ENCODE measurements around the gene FOXO3.

GRCh38 chr6:108671175-108671574 lies 110.5 kb downstream of the FOXO3 start:
- TF ChIP-seq CTCF (IDR thresholded peaks at IDR 0.05; ENCODE audit: insufficient read depth, low read depth, low read length) (no peak), EZH2 (IDR thresholded peaks at IDR 0.05; ENCODE audit: insufficient read depth, low read length) (no peak)
